Measurements from ENCODE around the gene ADGRG3.

- TF ChIP-seq CTCF (IDR thresholded peaks at IDR 0.05) (no peak), ZFX (IDR thresholded peaks at IDR 0.05; ENCODE audit: borderline replicate concordance) (no peak)
Observed at GRCh38 chr16:57725976-57726375, 57.9 kb downstream of the ADGRG3 start.
